OCI-LY7 (cell line): ENCODE measurements around the gene ENKD1. TPM values are rescaled to one million over a fixed set of nuclear protein-coding genes. Genes with fewer than 3 reads are reported as not detected.

Experiments
- Bru-seq: library from RNA; stranded (reverse); fragments of 400-500 nt; gene quantifications from one replicate; lab custom pipeline; 2021; lab: Mats Ljungman, UMichigan
- BruChase-seq, 2 experiments: library from RNA; stranded (reverse); fragments of 400-500 nt; gene quantifications; one replicate each; lab custom pipeline; 2021; lab: Mats Ljungman, UMichigan
- BruUV-seq: library from RNA; stranded (reverse); fragments of 400-500 nt; replicated peaks from 2 replicates; lab custom pipeline; 2021; lab: Mats Ljungman, UMichigan
- CTCF ChIA-PET: fragments of 300-600 bp; sonication (Branson Sonifier 250); formaldehyde crosslinking; loops from one replicate; lab custom pipeline; 2022; ENCODE audit warnings: antibody characterized with exemption; ENCODE audit not compliant: unreplicated experiment; lab: Charles Lee
- POLR2A ChIA-PET: fragments of 300-600 bp; sonication (Branson Sonifier 250); formaldehyde crosslinking; loops from one replicate; lab custom pipeline; 2022; ENCODE audit warnings: antibody characterized with exemption; lab: Charles Lee
- DNase-seq: peaks from one replicate; pipeline ENCODE4 v3.0.0-alpha.2; 2015; ENCODE audit warnings: low spot score
- H2AFZ ChIP-seq: fragments of 200-600 bp; sonication (generic), shearing (Covaris generic); 2 replicates; pipeline ENCODE4 v1.6.1; 2014; ENCODE audit warnings: mild to moderate bottlenecking, antibody characterized with exemption, low read length, moderate library complexity
- H3K27ac ChIP-seq: fragments of 200-600 bp; sonication (generic); 2 replicates; pipeline ENCODE4 v1.5.1; 2014; ENCODE audit warnings: mixed run types, low read depth, mild to moderate bottlenecking, moderate library complexity, low read length, inconsistent platforms; ENCODE audit not compliant: poor library complexity, severe bottlenecking
- H3K36me3 ChIP-seq: fragments of 200-600 bp; sonication (generic); 2 replicates; pipeline ENCODE4 v1.6.1; 2014; ENCODE audit warnings: mild to moderate bottlenecking, antibody characterized with exemption, low read length, moderate library complexity, mixed read lengths; ENCODE audit not compliant: insufficient read depth
- H3K4me1 ChIP-seq: fragments of 200-600 bp; sonication (generic); 2 replicates; pipeline ENCODE4 v1.5.1; 2014; ENCODE audit warnings: mild to moderate bottlenecking, low read length; ENCODE audit not compliant: insufficient read depth, poor library complexity, severe bottlenecking
- H3K4me2 ChIP-seq: fragments of 200-600 bp; sonication (generic); 2 replicates; pipeline ENCODE4 v1.6.1; 2014; ENCODE audit warnings: mild to moderate bottlenecking, low read length
- H3K4me3 ChIP-seq: fragments of 200-600 bp; sonication (generic); 2 replicates; pipeline ENCODE4 v1.5.1; 2014; ENCODE audit warnings: mild to moderate bottlenecking, low read depth, low read length; ENCODE audit not compliant: poor library complexity, severe bottlenecking
- H3K79me2 ChIP-seq: fragments of 200-600 bp; sonication (generic); 2 replicates; pipeline ENCODE4 v1.6.1; 2016; ENCODE audit warnings: low read depth, mild to moderate bottlenecking, low read length, moderate library complexity, mixed read lengths; ENCODE audit not compliant: insufficient read depth
- H3K9me2 ChIP-seq: fragments of 200-600 bp; sonication (generic); 2 replicates; pipeline ENCODE4 v1.6.1; 2016; ENCODE audit warnings: mild to moderate bottlenecking, low read length, mixed read lengths; ENCODE audit not compliant: insufficient read depth
- H3K9me3 ChIP-seq: fragments of 200-600 bp; sonication (generic); 2 replicates; pipeline ENCODE4 v1.6.1; 2014; ENCODE audit warnings: mild to moderate bottlenecking, mixed run types, low read length, mixed read lengths
- H4K20me1 ChIP-seq: fragments of 200-600 bp; sonication (generic); 2 replicates; pipeline ENCODE4 v1.6.1; 2014; ENCODE audit warnings: mild to moderate bottlenecking, antibody characterized with exemption, low read length, moderate library complexity, mixed read lengths; ENCODE audit not compliant: insufficient read depth
- CTCF ChIP-seq: fragments of 200-600 bp; sonication (generic); conservative IDR thresholded peaks from 2 replicates; pipeline ENCODE4 v1.5.1; 2014; ENCODE audit warnings: mild to moderate bottlenecking, antibody characterized with exemption, low read length, moderate library complexity, mixed read lengths
- EZH2phosphoT487 ChIP-seq: fragments of 200-600 bp; sonication (generic); IDR thresholded peaks from 2 replicates; pipeline ENCODE4 v1.6.1; 2018; ENCODE audit warnings: low read depth, borderline replicate concordance, mild to moderate bottlenecking, mixed run types, antibody characterized with exemption, low read length, moderate library complexity, mixed read lengths
- intact Hi-C: fragments of 100-400 bp; cut with micrococcal nuclease; formaldehyde crosslinking; loops from one replicate; pipeline ENCODE4 v1.10.0; 2022; ENCODE audit not compliant: unreplicated experiment
- long read RNA-seq: library from polyadenylated mRNA; stranded (forward); transcript quantifications from one replicate; pipeline ENCODE4 v2.0.0, GENCODE V29; 2022
- total RNA-seq, 2 experiments: library from RNA; depleted of rRNA in 1 of 2; stranded (reverse); fragments of >200 nt in 1 of 2; shearing (Covaris generic) in 1 of 2; gene quantifications; 2 replicates each; pipeline ENCODE4 v1.2.3, GENCODE V29; 2014 to 2022

Gene ENKD1
- total RNA-seq (2014; rRNA removed; shearing (Covaris generic)): 15.7 and 18.3 TPM in 2 replicates
- total RNA-seq (2022): 8.1 and 8.4 TPM in 2 replicates
- percentile 35 among the genes with signal in this experiment for Bru-seq, nascent RNA
- BruChase-seq, experiment 1, labeled RNA remaining after a 6-hour chase: percentile 44 among the genes with signal in this experiment
- percentile 48 among the genes with signal in this experiment for BruChase-seq, experiment 2, labeled RNA remaining after a 2-hour chase
- long read RNA-seq, partial matches to known transcripts: 2 of 7 reads
- long read RNA-seq, other reads (novel, unspliced or antisense): 2 of 7 reads

GRCh38 chr16:67666559-67667452, at the start of gene ENKD1, which contains the start of gene C16orf86:
TSS of gene ENKD1 (minus strand) at chr16:67666750. CDS start at chr16:67666442, 308 bp downstream.
TSS of gene C16orf86 (plus strand) at chr16:67666814. CDS start at chr16:67666971, 157 bp downstream.
- peak within 1 kb of the TSS; percentile 69 for H3K4me3 ChIP-seq
- H3K9me2 ChIP-seq: no peaks in the 10 kb centered on the region
- H4K20me1 ChIP-seq: no peaks in the 10 kb centered on the region
- DNase-seq: peak; percentile 89
- peak within 1 kb of the TSS; percentile 93 for H3K4me2 ChIP-seq
- H3K9me3 ChIP-seq: no peaks in the 10 kb centered on the region
- peaks cover 38% of the 10 kb centered on the region for H3K4me1 ChIP-seq
- no TSS peak for BruUV-seq
- CTCF ChIA-PET: interaction anchor here (0.5 to 2.3 kb wide), 6 partner anchors 22 to 178 kb away, joined by 3 to 9 read pairs (median 5); no protein-coding TSS in a partner anchor
- peak within 1 kb of the TSS; percentile 60; the same call in 1 of the 2 replicates for H2AFZ ChIP-seq
- no peaks in the 10 kb centered on the region for H3K36me3 ChIP-seq
- intact Hi-C loops: no loop called here
- H3K27ac ChIP-seq: peak within 1 kb of the TSS; percentile 80
- H3K79me2 ChIP-seq: no peaks in the 10 kb centered on the region
- POLR2A ChIA-PET: interaction anchor here (0.6 to 1.6 kb wide), 5 partner anchors 22 to 146 kb away, joined by 3 to 6 read pairs (median 3); partner anchors contain the start of gene CARMIL2
- no peak for TF ChIP-seq EZH2phosphoT487
- TF ChIP-seq CTCF: no peak

GRCh38 chr16:67716097-67716496, 49.5 kb upstream of the ENKD1 start:
- POLR2A ChIA-PET: interaction anchor here (0.7 to 2.5 kb wide), 2 partner anchors 11 to 34 kb away, joined by 3 to 8 read pairs; no protein-coding TSS in a partner anchor
- CTCF ChIA-PET: no interaction called here
- TF ChIP-seq EZH2phosphoT487 (no peak), CTCF (no peak)
- Histone ChIP-seq H4K20me1 (no peaks in the 10 kb centered on the region), H3K27ac (no peak overlapping the region), H3K9me3 (no peaks in the 10 kb centered on the region), H3K4me3 (no peak overlapping the region), H3K9me2 (no peaks in the 10 kb centered on the region), H3K4me2 (peak overlapping the region; percentile 30), H2AFZ (no peak overlapping the region), H3K36me3 (peaks cover 19% of the 10 kb centered on the region), H3K79me2 (peaks cover 40% of the 10 kb centered on the region), H3K4me1 (peaks cover 29% of the 10 kb centered on the region)
- TSS peak; percentile 22 for BruUV-seq
- DNase-seq: no peak
- intact Hi-C loops: no loop called here
